ENCODE data around the gene DOK5. TPM values are rescaled to one million over a fixed set of nuclear protein-coding genes. Genes with fewer than 3 reads are reported as not detected.
"Not testable (repeated sequence)": the region's sequence is repeated elsewhere in the genome, so short reads cannot be mapped to it uniquely, and the experiment has no call there.

DOK5 gene
- total RNA-seq, 1 donor, result 14.1 TPM

DNA sequence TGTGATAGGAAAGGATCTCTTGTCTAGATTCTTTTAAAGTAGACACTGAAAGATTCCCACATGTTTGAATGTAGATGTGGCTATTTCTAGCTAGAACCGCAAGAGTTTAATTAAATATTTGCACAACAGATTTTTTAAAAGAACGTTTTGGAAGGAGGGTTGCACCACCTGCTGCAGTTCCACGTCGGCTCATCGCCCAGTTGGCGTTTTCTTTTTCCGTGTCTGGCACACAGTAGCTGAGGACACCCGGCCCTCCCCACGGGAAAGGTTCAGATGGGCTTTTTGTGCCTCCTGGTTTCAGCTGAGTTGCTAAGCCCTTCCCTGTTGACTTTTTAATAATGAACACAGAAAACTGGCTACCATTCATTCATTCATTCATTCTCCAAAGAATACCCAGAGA is 41.8 kb upstream of the DOK5 start:
- Histone ChIP-seq H2AFZ (ENCODE audit: low read length) (no peak overlapping the region), H3K4me2 (ENCODE audit: insufficient read depth, low read length) (no peak overlapping the region), H3K4me3 (ENCODE audit: insufficient read depth, low read length) (no peak overlapping the region), H3K9me3 (ENCODE audit: low read depth, low read length) (no peaks in the 10 kb centered on the region), H3K27me3 (ENCODE audit: insufficient read depth, low read length) (no peaks in the 10 kb centered on the region), H3K4me1 (ENCODE audit: insufficient read depth, low read length) (no peaks in the 10 kb centered on the region), H3K27ac (ENCODE audit: low read depth, low read length) (no peak overlapping the region), H3K36me3 (ENCODE audit: insufficient read depth, low read length) (no peaks in the 10 kb centered on the region), H4K20me1 (ENCODE audit: insufficient read depth, low read length) (no peaks in the 10 kb centered on the region), H3K79me2 (ENCODE audit: insufficient read depth, low read length) (no peaks in the 10 kb centered on the region)
- TF ChIP-seq CTCF (IDR thresholded peaks at IDR 0.05; ENCODE audit: extremely low read depth, low read depth, low read length), result no peak
- no peak for DNase-seq (ENCODE audit: insufficient read length, low spot score, missing footprints)

GRCh38 chr20:54434196-54434595 is 41.2 kb upstream of the DOK5 start:
- Histone ChIP-seq H3K4me1 (ENCODE audit: insufficient read depth, low read length) (no peaks in the 10 kb centered on the region), H3K27me3 (ENCODE audit: insufficient read depth, low read length) (no peaks in the 10 kb centered on the region), H3K79me2 (ENCODE audit: insufficient read depth, low read length) (no peaks in the 10 kb centered on the region), H3K4me3 (ENCODE audit: insufficient read depth, low read length) (no peak overlapping the region), H2AFZ (ENCODE audit: low read length) (no peak overlapping the region), H3K9me3 (ENCODE audit: low read depth, low read length) (no peaks in the 10 kb centered on the region), H4K20me1 (ENCODE audit: insufficient read depth, low read length) (no peaks in the 10 kb centered on the region), H3K36me3 (ENCODE audit: insufficient read depth, low read length) (no peaks in the 10 kb centered on the region), H3K4me2 (ENCODE audit: insufficient read depth, low read length) (no peak overlapping the region), H3K27ac (ENCODE audit: low read depth, low read length) (no peak overlapping the region)
- TF ChIP-seq CTCF (IDR thresholded peaks at IDR 0.05; ENCODE audit: extremely low read depth, low read depth, low read length), result no peak
- DNase-seq (ENCODE audit: insufficient read length, low spot score, missing footprints), result no peak

DNA sequence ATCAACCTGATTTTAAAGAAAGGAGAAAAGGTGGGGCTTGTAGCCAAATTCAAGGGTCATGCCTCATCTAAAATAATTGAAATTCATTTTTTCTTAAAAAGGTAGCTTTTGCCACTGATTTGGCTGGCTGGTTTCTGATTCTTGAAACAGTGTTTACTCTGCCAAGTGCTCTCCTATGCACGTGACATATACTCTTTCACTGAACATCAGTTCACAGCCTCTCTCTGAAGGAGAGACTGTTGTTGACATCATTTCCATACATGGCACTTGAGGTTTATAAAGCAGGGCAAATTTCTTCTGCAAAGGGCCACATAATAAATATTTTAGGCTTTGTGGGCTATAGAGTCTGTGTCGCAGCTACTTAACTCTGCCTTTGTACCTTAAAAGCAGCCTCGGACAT is 40.4 kb upstream of the DOK5 start:
- Histone ChIP-seq H3K4me3 (ENCODE audit: insufficient read depth, low read length) (no peak overlapping the region), H3K4me2 (ENCODE audit: insufficient read depth, low read length) (no peak overlapping the region), H2AFZ (ENCODE audit: low read length) (no peak overlapping the region), H3K4me1 (ENCODE audit: insufficient read depth, low read length) (no peaks in the 10 kb centered on the region), H3K9me3 (ENCODE audit: low read depth, low read length) (no peaks in the 10 kb centered on the region), H3K27me3 (ENCODE audit: insufficient read depth, low read length) (no peaks in the 10 kb centered on the region), H3K36me3 (ENCODE audit: insufficient read depth, low read length) (no peaks in the 10 kb centered on the region), H4K20me1 (ENCODE audit: insufficient read depth, low read length) (no peaks in the 10 kb centered on the region), H3K79me2 (ENCODE audit: insufficient read depth, low read length) (no peaks in the 10 kb centered on the region), H3K27ac (ENCODE audit: low read depth, low read length) (no peak overlapping the region)
- no peak for DNase-seq (ENCODE audit: insufficient read length, low spot score, missing footprints)
- no peak for TF ChIP-seq CTCF (IDR thresholded peaks at IDR 0.05; ENCODE audit: extremely low read depth, low read depth, low read length)

- H3K79me2 ChIP-seq (ENCODE audit: insufficient read depth, low read length); H3K27ac ChIP-seq (ENCODE audit: low read depth, low read length); H2AFZ ChIP-seq (ENCODE audit: low read length); H3K4me1 ChIP-seq (ENCODE audit: insufficient read depth, low read length); H3K4me3 ChIP-seq (ENCODE audit: insufficient read depth, low read length); H3K9me3 ChIP-seq (ENCODE audit: low read depth, low read length); H3K27me3 ChIP-seq (ENCODE audit: insufficient read depth, low read length); H3K36me3 ChIP-seq (ENCODE audit: insufficient read depth, low read length); DNase-seq (ENCODE audit: insufficient read length, low spot score, missing footprints); H3K4me2 ChIP-seq (ENCODE audit: insufficient read depth, low read length); H4K20me1 ChIP-seq (ENCODE audit: insufficient read depth, low read length): not testable (repeated sequence)
Measured at GRCh38 chr20:54436410-54436809, 39.0 kb upstream of the DOK5 start.

DNA sequence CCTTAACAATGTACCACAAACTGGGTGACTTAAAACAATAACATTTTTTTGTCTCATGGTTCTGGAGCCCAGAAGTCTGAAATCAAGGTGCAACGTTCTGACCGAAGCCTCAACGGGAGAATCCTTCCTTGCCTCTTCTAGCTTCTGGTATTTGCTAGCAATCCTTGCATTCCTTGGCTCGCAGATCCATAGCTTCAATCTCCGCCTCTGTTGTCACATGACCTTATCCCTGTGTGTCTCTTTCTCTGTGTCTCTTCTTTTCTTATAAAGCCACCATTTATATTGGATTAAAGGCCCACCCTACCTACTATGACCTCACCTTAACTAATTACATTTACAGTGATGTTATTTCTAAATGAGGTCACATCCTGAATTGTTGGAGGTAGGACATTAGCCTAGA is 37.2 kb upstream of the DOK5 start:
- Histone ChIP-seq H2AFZ (ENCODE audit: low read length) (no peak overlapping the region), H3K27me3 (ENCODE audit: insufficient read depth, low read length) (no peaks in the 10 kb centered on the region), H3K9me3 (ENCODE audit: low read depth, low read length) (no peaks in the 10 kb centered on the region), H3K27ac (ENCODE audit: low read depth, low read length) (no peak overlapping the region), H3K79me2 (ENCODE audit: insufficient read depth, low read length) (no peaks in the 10 kb centered on the region), H3K36me3 (ENCODE audit: insufficient read depth, low read length) (no peaks in the 10 kb centered on the region), H3K4me1 (ENCODE audit: insufficient read depth, low read length) (no peaks in the 10 kb centered on the region), H3K4me2 (ENCODE audit: insufficient read depth, low read length) (no peak overlapping the region), H4K20me1 (ENCODE audit: insufficient read depth, low read length) (no peaks in the 10 kb centered on the region), H3K4me3 (ENCODE audit: insufficient read depth, low read length) (no peak overlapping the region)
- no peak for TF ChIP-seq CTCF (IDR thresholded peaks at IDR 0.05; ENCODE audit: extremely low read depth, low read depth, low read length)
- DNase-seq (ENCODE audit: insufficient read length, low spot score, missing footprints), result no peak

Data from osteoblast (primary cell).